HG03457 (cell line): ENCODE data around the gene CTDNEP1.
"Not testable (repeated sequence)": the region's sequence is repeated elsewhere in the genome, so short reads cannot be mapped to it uniquely, and the experiment has no call there.

Experiments
- ATAC-seq: cut with Tn5 transposase; IDR thresholded peaks from one replicate; pipeline ENCODE4 v1.9.1; 2021; ENCODE audit warnings: moderate number of reproducible peaks; ENCODE audit not compliant: unreplicated experiment

The CTDNEP1 gene

GRCh38 chr17:7249214-7249613 is 2.3 kb downstream of the CTDNEP1 start:
- no peak for ATAC-seq

GRCh38 chr17:7248796-7249195 is 2.7 kb downstream of the CTDNEP1 start:
- no peak for ATAC-seq

- no peak for ATAC-seq
Observed at GRCh38 chr17:7246779-7247178, 4.8 kb downstream of the CTDNEP1 start.

- not testable (repeated sequence) for ATAC-seq
Observed at GRCh38 chr17:7243838-7244237, 7.7 kb downstream of the CTDNEP1 start.

- no peak for ATAC-seq
Observed at GRCh38 chr17:7243453-7243729, 8.1 kb downstream of the CTDNEP1 start.

- ATAC-seq = peak; percentile 36
Observed at GRCh38 chr17:7242717-7243452, 8.6 kb downstream of the CTDNEP1 start.

- peak; percentile 29 for ATAC-seq
Observed at GRCh38 chr17:7241783-7242716, 9.5 kb downstream of the CTDNEP1 start, which contains the start of gene GABARAP. TSS of gene GABARAP (minus strand) at chr17:7242449. CDS start at chr17:7242330, 119 bp downstream.

- ATAC-seq = no peak
Observed at GRCh38 chr17:7241090-7241733, 10.3 kb downstream of the CTDNEP1 start.

- no peak for ATAC-seq
Observed at GRCh38 chr17:7240375-7240774, 11.2 kb downstream of the CTDNEP1 start.

- peak; percentile 32 for ATAC-seq
Observed at GRCh38 chr17:7239091-7240027, 12.2 kb downstream of the CTDNEP1 start, which contains the start of gene PHF23. TSS of gene PHF23 (minus strand) at chr17:7239457. CDS start at chr17:7239279, 178 bp downstream.

- ATAC-seq = no peak
Observed at GRCh38 chr17:7238420-7239090, 13.0 kb downstream of the CTDNEP1 start.

GRCh38 chr17:7237761-7238419 is 13.6 kb downstream of the CTDNEP1 start:
- no peak for ATAC-seq

- no peak for ATAC-seq
Observed at GRCh38 chr17:7237266-7237760, 14.2 kb downstream of the CTDNEP1 start.

- ATAC-seq = no peak
Observed at GRCh38 chr17:7236808-7237207, 14.7 kb downstream of the CTDNEP1 start.

GRCh38 chr17:7235693-7236665 is 15.6 kb downstream of the CTDNEP1 start:
- ATAC-seq = no peak

- ATAC-seq = peak; percentile 34
Observed at GRCh38 chr17:7234083-7234951, 17.2 kb downstream of the CTDNEP1 start, which contains the start of gene DVL2. TSS of gene DVL2 (minus strand) at chr17:7234517. CDS start at chr17:7234262, 255 bp downstream.

GRCh38 chr17:7233701-7234082 is 17.8 kb downstream of the CTDNEP1 start:
- no peak for ATAC-seq
